Posterior vena cava (tissue), 2 donors: ENCODE data around the gene NOVA2. TPM values are rescaled to one million over a fixed set of nuclear protein-coding genes. Genes with fewer than 3 reads are reported as not detected.

Experiments used
- DNase-seq: peaks from one replicate; pipeline ENCODE4 v3.0.0-alpha.2; 2020; ENCODE audit warnings: low spot score
- intact Hi-C, 2 donors: fragments of 100-400 bp; cut with DNase I; formaldehyde crosslinking; loops; one replicate each; pipeline versions ENCODE4 v1.14.1 to v1.14.2; 2022 to 2023
- long read RNA-seq, 2 donors: library from polyadenylated mRNA; unstranded; transcript quantifications; one replicate each; pipeline ENCODE4 v2.0.0, GENCODE V29; 2020 to 2021
- total RNA-seq, 2 donors: library from RNA; stranded (reverse); fragmentation: NEBNext Ultra II Directional; extraction: Animal tissue kit (Norgen Biotek cat#: 25700); gene quantifications; one replicate each; pipeline ENCODE4 v1.2.1, GENCODE V29; 2021
- donor health status: DM: yes; HTN: yes; CAD: no.
- donor health status: DM: yes; HTN: yes; CAD: no.

The NOVA2 gene, protein sequence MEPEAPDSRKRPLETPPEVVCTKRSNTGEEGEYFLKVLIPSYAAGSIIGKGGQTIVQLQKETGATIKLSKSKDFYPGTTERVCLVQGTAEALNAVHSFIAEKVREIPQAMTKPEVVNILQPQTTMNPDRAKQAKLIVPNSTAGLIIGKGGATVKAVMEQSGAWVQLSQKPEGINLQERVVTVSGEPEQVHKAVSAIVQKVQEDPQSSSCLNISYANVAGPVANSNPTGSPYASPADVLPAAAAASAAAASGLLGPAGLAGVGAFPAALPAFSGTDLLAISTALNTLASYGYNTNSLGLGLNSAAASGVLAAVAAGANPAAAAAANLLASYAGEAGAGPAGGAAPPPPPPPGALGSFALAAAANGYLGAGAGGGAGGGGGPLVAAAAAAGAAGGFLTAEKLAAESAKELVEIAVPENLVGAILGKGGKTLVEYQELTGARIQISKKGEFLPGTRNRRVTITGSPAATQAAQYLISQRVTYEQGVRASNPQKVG
- total RNA-seq, result 1 to 10 TPM; 7.9 to 8.0 TPM
- long read RNA-seq, donor 1, partial matches to known transcripts, result 1 of 1 reads
- long read RNA-seq, donor 1, other reads (novel, unspliced or antisense), result 0 of 1 reads
- long read RNA-seq, donor 2, partial matches to known transcripts, result 0 of 2 reads
- long read RNA-seq, donor 2, other reads (novel, unspliced or antisense), result 2 of 2 reads

GRCh38 chr19:45973553-45974338 is at the start of gene NOVA2:
Gene NOVA2 (minus strand): TSS chr19:45973865. CDS start chr19:45973351, 514 bp downstream.
- peak; percentile 91 for DNase-seq
- intact Hi-C loops, result no loop called here

DNA sequence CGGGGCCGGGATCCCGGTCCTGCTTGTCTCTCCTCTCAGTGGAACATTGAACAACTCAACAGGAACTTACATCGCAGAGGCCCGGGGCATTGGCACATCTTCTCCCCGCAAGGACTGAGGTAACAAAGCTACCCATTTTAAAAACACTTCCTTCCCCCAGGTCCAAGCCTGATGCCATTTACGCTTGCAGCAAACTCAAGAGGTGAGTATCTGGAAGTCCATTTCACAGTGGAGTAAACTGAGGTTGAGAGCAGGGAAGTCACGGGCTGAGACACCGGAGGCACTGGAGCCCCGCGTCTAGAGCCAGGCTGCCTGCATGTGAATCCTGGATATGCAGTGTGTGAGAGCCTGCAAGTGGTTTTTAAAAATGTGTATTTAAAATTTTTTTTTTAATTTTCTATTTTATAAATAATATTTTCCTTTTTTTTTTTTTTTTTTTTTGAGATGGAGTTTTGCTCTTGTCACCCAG is 49.7 kb upstream of the NOVA2 start:
- intact Hi-C loops, result loop anchor here in 1 of 2 donors (10.0 kb wide), 1 partner anchor 241 kb away; no protein-coding TSS in a partner anchor
- DNase-seq, result no peak

- DNase-seq, result peak; percentile 78
Observed at GRCh38 chr19:46022431-46023310, 49.0 kb upstream of the NOVA2 start, which contains the start of gene PGLYRP1. Gene PGLYRP1 (minus strand): TSS chr19:46023053. CDS start chr19:46023021, 32 bp downstream.

DNA sequence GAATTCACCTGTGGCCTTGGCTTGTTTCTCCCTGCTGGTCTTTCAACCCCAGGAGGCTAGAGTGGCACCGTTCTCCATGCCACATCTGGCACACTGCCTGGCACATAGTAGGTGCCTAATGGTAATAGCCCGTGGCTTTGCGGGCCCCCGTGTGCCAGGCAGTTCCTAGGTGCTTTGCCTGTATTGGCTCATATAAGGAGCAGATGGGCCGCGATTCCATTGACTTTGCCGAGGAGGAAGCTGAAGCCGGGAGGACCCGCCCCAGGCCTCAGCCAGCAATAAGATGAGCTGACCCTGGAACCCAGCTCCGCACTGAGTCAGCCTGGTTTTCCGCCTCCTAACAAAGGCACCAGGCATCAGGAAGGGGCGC is 48.4 kb upstream of the NOVA2 start:
- intact Hi-C loops, result loop anchor here in 1 of 2 donors (10.0 kb wide), 1 partner anchor 243 kb away; no protein-coding TSS in a partner anchor
- peak; percentile 77 for DNase-seq

More at GRCh38 chr19:46022431-46023310, 49.0 kb upstream of the NOVA2 start, which contains the start of gene PGLYRP1:
- intact Hi-C loops, result loop anchor here in 1 of 2 donors (10.0 kb wide), 1 partner anchor 242 kb away; no protein-coding TSS in a partner anchor

GRCh38 chr19:46021531-46022041 is 47.9 kb upstream of the NOVA2 start:
- peak; percentile 64 for DNase-seq
- intact Hi-C loops, result loop anchor here in 1 of 2 donors (10.0 kb wide), 1 partner anchor 243 kb away; no protein-coding TSS in a partner anchor

DNA sequence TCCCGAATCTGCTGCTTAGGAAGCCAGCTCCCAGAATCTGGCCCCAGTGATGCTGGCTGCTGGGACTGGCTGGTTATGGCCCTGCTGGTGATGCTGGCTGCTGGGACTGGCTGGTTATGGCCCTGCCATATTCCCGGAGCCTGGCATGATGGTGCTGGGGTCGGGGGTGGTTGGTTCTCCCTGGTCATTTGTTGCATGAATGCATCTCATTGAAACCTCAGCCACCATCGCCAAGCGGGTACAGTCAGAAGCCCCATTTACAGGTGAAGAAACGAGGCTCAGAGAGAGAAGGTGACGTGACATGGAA is 47.1 kb upstream of the NOVA2 start:
- intact Hi-C loops, result loop anchor here in 1 of 2 donors (10.0 kb wide), 1 partner anchor 244 kb away; no protein-coding TSS in a partner anchor
- peak; percentile 65 for DNase-seq

- intact Hi-C loops, result loop anchor here in 1 of 2 donors (10.0 kb wide), 1 partner anchor 984 kb away; the partner anchor contains the start of gene CLASRP
- DNase-seq, result peak; percentile 59
Observed at GRCh38 chr19:46019270-46019669, 45.6 kb upstream of the NOVA2 start.

- intact Hi-C loops, result loop anchor here in 1 of 2 donors (10.0 kb wide), 1 partner anchor 984 kb away; the partner anchor contains the start of gene CLASRP
Observed at GRCh38 chr19:46018729-46019251, 45.1 kb upstream of the NOVA2 start.

DNA sequence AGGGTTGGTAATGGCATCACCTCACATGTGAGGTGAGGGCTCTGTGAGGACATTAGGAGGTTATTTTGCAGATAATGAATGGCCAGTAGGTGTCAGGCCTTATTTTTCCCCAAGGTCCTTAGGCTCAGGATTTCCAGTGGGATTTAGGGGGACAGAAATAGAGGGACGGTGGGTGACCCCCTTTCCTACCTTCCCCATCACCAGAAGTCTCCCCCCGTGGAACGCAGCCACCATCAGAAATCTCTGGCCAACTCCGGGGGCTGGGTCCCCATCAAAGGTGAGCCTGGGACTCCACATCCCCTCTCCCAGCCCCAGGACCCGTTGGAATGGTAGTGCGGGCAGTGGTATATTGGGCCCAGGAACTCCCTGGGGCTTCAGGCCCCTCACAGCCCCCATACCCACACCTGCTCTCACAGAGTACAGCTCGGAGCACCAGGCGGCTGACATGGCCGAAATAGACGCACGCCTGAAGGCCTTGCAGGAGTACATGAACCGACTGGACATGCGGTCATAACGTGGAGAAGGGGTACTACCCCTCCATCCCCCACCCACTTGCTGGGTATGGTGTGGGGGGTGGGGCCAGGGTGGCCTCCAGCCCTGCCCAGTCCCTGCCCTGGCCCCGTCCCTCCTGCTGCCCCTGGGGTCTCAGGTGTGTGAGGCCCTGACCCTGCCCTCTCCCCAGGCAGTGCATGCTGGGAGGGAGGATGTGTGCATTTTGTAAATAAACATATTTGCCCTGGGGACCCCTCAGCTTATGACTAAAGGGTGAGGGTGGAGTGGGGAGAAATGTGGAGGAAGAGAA is 44.4 kb upstream of the NOVA2 start:
- peak; percentile 71 for DNase-seq
- intact Hi-C loops, result loop anchor here in 1 of 2 donors (10.0 kb wide), 1 partner anchor 983 kb away; the partner anchor contains the start of gene CLASRP

More at GRCh38 chr19:46018729-46019251, 45.1 kb upstream of the NOVA2 start:
- peak; percentile 58 for DNase-seq

GRCh38 chr19:46017095-46017429 is 43.4 kb upstream of the NOVA2 start:
- no peak for DNase-seq
- intact Hi-C loops, result loop anchor here in 1 of 2 donors (10.0 kb wide), 1 partner anchor 982 kb away; the partner anchor contains the start of gene CLASRP

DNA sequence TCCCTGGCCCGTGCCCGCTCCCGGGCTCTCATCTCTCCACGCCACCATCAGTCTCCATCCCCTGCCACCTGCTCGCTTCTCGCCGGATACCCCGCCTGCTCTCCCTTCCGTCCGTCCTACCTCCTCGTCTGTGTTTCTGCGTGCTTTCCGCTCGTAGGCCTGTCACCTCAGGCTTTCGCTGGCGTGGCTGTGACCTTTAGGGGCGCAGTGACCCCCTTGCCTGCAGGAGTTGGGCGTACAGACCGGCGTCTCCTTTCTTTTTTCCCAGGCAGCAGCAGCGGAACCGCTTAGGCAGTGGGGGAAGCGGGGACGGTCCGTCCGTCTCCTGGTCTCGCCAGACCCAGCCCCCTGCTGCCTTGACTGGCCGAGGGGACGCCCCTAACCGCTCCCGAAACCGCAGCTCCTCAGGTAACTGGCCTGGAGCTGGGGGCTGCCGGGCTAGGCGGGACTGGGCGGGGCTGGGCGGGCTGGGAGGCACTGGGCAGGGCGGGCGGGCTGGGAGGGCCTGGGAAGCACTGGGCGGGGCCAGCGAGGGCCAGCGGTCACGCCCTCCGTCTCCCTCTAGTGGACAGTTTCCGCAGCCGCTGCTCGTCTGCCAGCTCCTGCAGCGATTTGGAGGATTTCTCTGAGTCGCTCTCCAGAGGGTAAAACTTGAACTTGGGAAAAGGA is 42.9 kb upstream of the NOVA2 start:
- DNase-seq, result peak; percentile 95
- intact Hi-C loops, result loop anchor here in 1 of 2 donors (10.0 kb wide), 1 partner anchor 982 kb away; the partner anchor contains the start of gene CLASRP

DNA sequence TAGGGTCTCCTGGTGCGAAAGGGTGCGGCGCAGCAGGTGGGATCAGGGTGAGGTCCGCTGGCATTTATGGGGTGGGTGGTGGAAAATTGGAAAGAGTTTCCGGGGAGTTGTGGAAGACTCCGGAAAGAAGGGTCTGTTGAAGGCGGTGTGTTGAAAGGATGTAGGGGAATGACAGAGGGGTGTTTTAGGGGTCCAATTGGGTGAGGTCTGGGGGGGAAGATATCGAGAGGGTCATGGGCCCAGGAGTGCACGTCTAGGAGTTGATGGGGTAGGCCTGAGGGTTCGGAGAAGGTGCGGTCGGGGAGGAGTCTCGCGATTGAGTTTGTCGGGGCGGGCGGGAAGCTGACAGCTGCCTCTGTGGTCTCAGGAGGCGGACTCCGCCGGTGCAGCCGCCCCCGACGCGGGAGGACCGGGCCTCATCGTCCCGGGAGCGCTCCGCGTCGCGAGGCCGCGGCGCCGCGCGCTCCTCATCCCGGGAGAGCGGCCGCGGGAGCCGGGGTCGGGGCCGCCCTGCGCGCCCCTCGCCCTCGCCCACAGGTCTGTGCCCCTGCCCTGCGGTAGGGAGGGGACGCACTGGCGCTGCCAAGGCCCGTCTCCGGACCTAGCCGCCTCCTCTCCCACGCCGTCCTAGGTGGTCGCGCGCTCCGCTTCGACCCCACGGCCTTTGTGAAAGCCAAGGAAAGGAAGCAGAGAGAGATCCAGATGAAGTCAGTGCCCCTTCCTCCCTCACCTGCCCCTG is 42.2 kb upstream of the NOVA2 start:
- peak; percentile 72 for DNase-seq
- intact Hi-C loops, result loop anchor here in 1 of 2 donors (10.0 kb wide), 1 partner anchor 981 kb away; the partner anchor contains the start of gene CLASRP

GRCh38 chr19:46014941-46015686 is 41.4 kb upstream of the NOVA2 start:
- peak; percentile 86 for DNase-seq
- intact Hi-C loops, result loop anchor here in 1 of 2 donors (10.0 kb wide), 1 partner anchor 980 kb away; the partner anchor contains the start of gene CLASRP

DNA sequence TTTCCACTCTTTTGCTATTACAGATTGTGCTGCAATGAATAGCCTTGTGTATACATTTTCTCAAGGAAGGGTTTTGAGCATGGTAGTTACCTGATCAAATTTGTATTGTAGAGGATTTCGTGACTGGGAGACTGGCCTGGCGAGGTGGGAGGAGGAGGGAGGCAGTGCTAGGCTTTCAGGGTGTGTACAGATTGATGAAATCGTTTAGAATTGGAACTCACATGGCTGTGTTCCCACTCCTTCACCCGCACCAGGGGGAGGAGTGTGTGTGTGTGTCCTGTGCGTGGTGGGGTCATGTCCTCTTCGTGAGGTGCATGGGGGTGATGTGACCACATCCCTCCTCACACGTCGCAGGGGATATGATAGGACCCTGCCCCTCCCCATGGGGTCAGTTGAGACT is 40.9 kb upstream of the NOVA2 start:
- peak; percentile 25 for DNase-seq
- intact Hi-C loops, result loop anchor here in 1 of 2 donors (10.0 kb wide), 1 partner anchor 980 kb away; the partner anchor contains the start of gene CLASRP
